Ishikawa (cell line): Measurements from ENCODE around the gene POLE4.

Source experiments
- CEBPB ChIP-seq: IDR thresholded peaks from 2 replicates; pipeline ENCODE4 v1.6.1; 2012
- CREB1 ChIP-seq: IDR thresholded peaks from 2 replicates; pipeline ENCODE4 v1.6.1; 2012; ENCODE audit warnings: low read depth
- EGR1 ChIP-seq: IDR thresholded peaks from 2 replicates; pipeline ENCODE4 v1.6.1; 2012
- EP300 ChIP-seq: IDR thresholded peaks from 2 replicates; pipeline ENCODE4 v1.6.1; 2012; ENCODE audit warnings: borderline replicate concordance
- FOXM1 ChIP-seq: IDR thresholded peaks from 2 replicates; pipeline ENCODE4 v1.6.1; 2012; ENCODE audit warnings: low read depth, borderline replicate concordance
- NFIC ChIP-seq: IDR thresholded peaks from 2 replicates; pipeline ENCODE4 v1.6.1; 2012
- RAD21 ChIP-seq: IDR thresholded peaks from 2 replicates; pipeline ENCODE4 v1.6.1; 2012; ENCODE audit warnings: low read depth
- REST ChIP-seq: IDR thresholded peaks from 2 replicates; pipeline ENCODE4 v1.6.1; 2012; ENCODE audit warnings: low read depth, mild to moderate bottlenecking
- TAF1 ChIP-seq: IDR thresholded peaks from 2 replicates; pipeline ENCODE4 v1.6.1; 2012; ENCODE audit warnings: low read depth, mild to moderate bottlenecking
- TEAD4 ChIP-seq: IDR thresholded peaks from 2 replicates; pipeline ENCODE4 v1.6.1; 2012
- USF1 ChIP-seq: IDR thresholded peaks from 2 replicates; pipeline ENCODE4 v1.6.1; 2012
- YY1 ChIP-seq: IDR thresholded peaks from 2 replicates; pipeline ENCODE4 v1.6.1; 2012; ENCODE audit warnings: low read depth
- ZBTB7A ChIP-seq: IDR thresholded peaks from 2 replicates; pipeline ENCODE4 v1.6.1; 2012; ENCODE audit warnings: low read depth
- TF ChIP-seq, protein P1 (sequence below): IDR thresholded peaks from 2 replicates; pipeline ENCODE4 v1.6.1; 2012

- TF ChIP-seq EP300, result no peak
- TF ChIP-seq YY1, result no peak
- TF ChIP-seq CEBPB, result no peak
- no peak for TF ChIP-seq USF1
- no peak for TF ChIP-seq REST
- TF ChIP-seq NFIC, result no peak
- TF ChIP-seq, protein P1, sequence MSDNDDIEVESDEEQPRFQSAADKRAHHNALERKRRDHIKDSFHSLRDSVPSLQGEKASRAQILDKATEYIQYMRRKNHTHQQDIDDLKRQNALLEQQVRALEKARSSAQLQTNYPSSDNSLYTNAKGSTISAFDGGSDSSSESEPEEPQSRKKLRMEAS, result no peak
- TF ChIP-seq ZBTB7A, result no peak
- no peak for TF ChIP-seq TAF1
- no peak for TF ChIP-seq CREB1
- TF ChIP-seq FOXM1, result no peak
- no peak for TF ChIP-seq TEAD4
- TF ChIP-seq RAD21, result no peak
- no peak for TF ChIP-seq EGR1
Observed at GRCh38 chr2:74983631-74984392, 25.4 kb downstream of the POLE4 start.
